D721Med (cell line): Measurements from ENCODE around the gene PTPA.

Experiments
- DNase-seq: peaks from one replicate; pipeline ENCODE4 v3.0.0; 2011; ENCODE audit warnings: low spot score; ENCODE audit not compliant: insufficient read length
- FAIRE-seq: peaks from 2 replicates; lab custom pipeline; 2011; peaks lifted over from hg19 to GRCh38; lab: Jason Lieb, UNC
- TF ChIP-seq, protein P1 (sequence below): IDR thresholded peaks from 2 replicates; pipeline ENCODE4 v1.5.1; 2012; ENCODE audit warnings: mild to moderate bottlenecking, control low read depth; ENCODE audit not compliant: insufficient read depth; ENCODE audit errors: missing control alignments

PTPA gene

GRCh38 chr9:129142138-129142935, 31.1 kb downstream of the PTPA start:
- no peak for DNase-seq
- TF ChIP-seq, protein P1, sequence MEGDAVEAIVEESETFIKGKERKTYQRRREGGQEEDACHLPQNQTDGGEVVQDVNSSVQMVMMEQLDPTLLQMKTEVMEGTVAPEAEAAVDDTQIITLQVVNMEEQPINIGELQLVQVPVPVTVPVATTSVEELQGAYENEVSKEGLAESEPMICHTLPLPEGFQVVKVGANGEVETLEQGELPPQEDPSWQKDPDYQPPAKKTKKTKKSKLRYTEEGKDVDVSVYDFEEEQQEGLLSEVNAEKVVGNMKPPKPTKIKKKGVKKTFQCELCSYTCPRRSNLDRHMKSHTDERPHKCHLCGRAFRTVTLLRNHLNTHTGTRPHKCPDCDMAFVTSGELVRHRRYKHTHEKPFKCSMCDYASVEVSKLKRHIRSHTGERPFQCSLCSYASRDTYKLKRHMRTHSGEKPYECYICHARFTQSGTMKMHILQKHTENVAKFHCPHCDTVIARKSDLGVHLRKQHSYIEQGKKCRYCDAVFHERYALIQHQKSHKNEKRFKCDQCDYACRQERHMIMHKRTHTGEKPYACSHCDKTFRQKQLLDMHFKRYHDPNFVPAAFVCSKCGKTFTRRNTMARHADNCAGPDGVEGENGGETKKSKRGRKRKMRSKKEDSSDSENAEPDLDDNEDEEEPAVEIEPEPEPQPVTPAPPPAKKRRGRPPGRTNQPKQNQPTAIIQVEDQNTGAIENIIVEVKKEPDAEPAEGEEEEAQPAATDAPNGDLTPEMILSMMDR: no peak
- FAIRE-seq: no peak

DNA sequence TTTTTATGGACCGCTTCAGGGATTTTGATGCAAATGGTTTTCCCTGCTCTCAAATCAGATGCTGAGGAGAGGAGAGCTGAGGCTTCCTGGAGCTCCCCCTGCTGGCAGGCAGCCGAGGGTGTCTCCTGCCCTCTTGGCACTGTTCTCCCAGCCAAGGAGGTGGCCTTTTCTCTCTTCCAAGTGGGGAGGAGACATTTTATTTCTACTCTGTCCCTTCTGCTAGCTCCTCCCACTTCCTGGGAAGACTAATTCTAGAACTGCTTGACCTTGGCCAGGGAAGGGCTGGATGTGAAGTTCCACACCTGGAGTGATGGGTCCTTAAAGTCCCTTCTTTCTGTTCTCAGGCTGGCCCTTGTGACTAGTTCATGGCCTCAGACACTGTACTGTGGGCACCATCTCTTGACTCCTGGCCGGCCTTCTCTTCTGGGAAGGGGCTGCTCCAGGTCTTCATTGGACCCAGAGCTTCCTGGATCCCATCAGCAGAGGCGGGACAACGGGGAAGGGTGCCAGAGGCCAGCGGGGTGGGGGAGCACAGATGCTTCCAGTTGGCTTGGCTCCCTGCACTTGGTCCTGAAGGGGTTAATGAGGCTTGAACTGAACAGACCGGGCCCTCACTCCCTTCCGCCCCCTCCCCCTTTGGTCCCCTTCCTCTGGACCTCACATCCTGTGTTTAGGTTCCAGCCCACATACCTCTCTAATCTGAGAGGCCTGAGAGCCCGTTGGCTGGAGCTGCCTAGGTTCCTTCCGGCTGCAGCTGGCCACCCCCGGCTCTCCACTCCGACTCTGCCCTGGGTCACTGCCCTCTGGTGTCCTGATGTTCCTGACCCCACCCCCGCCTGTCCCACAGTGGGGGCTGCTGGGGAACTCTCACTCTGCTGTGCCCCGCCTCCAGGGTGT, 32.1 kb downstream of the PTPA start:
- DNase-seq: peak; percentile 93
- TF ChIP-seq, protein P1: peak; percentile 84
- no peak for FAIRE-seq

- no peak for DNase-seq
- TF ChIP-seq, protein P1: no peak
- FAIRE-seq: no peak
Observed at GRCh38 chr9:129145316-129145715, 34.1 kb downstream of the PTPA start.

GRCh38 chr9:129145841-129146292, 34.7 kb downstream of the PTPA start:
- FAIRE-seq (no peak), DNase-seq (no peak)
- TF ChIP-seq, protein P1: no peak

DNA sequence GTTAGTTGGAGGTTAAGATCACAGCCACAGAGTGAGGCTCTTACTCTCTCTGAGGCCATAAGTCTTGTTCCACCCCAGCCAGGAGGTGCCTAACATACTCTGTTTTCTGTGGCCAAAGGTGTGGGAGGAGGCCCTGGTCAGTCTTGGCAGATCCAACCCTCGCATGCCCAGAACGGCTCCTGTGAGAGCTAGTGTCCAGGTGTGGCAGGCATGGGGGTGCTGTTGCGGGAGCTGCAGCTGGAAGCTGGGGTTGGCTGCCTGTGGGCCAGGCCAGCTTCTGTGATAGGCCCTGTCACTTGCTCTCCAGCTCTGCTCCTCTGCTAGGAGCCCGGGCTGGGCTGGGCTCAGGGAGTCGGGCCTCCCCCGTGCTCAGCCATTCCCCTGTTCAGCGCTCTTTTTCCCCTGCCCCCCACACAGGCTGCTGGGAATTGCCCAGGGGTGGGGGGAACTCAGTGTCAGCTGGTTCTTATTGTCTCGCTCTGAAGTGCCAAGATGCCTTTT, 35.3 kb downstream of the PTPA start:
- TF ChIP-seq, protein P1: no peak
- FAIRE-seq (no peak), DNase-seq (no peak)

DNA sequence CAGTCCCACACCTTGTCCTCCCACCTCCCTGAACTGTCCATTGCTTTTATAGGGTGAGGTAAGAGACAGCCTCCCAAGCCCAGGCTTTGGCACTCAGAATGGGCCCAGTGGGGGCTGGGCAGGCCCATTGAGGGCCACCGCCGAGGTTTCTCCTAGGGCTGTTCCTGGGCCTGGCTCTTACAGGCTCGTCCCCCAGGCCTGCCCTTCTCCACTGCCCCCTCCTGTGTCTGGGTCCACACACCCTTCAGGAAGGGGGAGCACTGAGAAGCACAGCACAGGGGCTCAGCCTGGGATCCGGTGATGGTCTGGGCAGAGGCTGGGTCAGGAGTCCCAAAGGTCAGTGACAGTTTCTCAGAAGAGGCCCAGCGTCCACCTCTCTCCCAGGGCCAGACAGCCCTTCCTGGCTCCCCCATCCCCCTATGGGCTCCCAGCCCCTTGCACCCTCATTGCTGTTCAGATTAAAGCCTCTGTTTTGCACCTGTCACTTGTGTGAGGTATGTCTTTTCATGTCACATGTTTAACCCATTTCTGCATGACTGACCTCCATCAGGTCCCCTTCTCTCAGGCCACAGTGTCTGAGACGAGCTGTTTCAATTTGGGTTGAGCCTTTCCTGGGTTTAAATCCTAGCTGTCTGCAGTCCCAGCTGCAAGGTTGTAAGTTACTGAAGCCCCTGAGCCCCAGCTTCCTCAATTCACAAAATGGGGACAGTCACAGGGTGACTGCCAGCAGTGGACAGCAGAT, 37.4 kb downstream of the PTPA start:
- no peak for FAIRE-seq
- TF ChIP-seq, protein P1: no peak
- DNase-seq: no peak
